Stimulated activated naive B cell treated with anti-CD40 and anti-IgM and Interleukin-4, amounts not matched to agents 10 μg/mL and 1 μg/mL and 100 μg/mL, for 72 hours (primary cell): ENCODE results near the gene TNFRSF8.
"Not testable (repeated sequence)": the region's sequence is repeated elsewhere in the genome, so short reads cannot be mapped to it uniquely, and the experiment has no call there.

Experiments
- ATAC-seq, 2 donors: fragments of 150-1000 bp; cut with Tn5 transposase; replicated peaks; 2 replicates each; pipeline ENCODE4 v1.10.0; 2021; ENCODE audit warnings: moderate library complexity in 1 of 2
- DNase-seq: peaks from one replicate; pipeline ENCODE4 v3.0.0; 2021
- H3K27ac Mint-ChIP-seq: one replicate; pipeline ENCODE4 v1.8.0; 2022; ENCODE audit warnings: mild to moderate bottlenecking, mixed read lengths
- H3K27me3 Mint-ChIP-seq, 2 donors: one replicate each; pipeline ENCODE4 v1.8.0; 2022; ENCODE audit warnings: mixed read lengths in 2 of 2
- H3K36me3 Mint-ChIP-seq, 2 donors: one replicate each; pipeline ENCODE4 v1.8.0; 2022; ENCODE audit warnings: mixed read lengths in 2 of 2, mild to moderate bottlenecking in 1 of 2
- H3K4me1 Mint-ChIP-seq, 2 donors: one replicate each; pipeline ENCODE4 v1.8.0; 2022; ENCODE audit warnings: mixed read lengths in 2 of 2, mild to moderate bottlenecking in 1 of 2
- H3K4me3 Mint-ChIP-seq, 2 donors: one replicate each; pipeline ENCODE4 v1.8.0; 2022; ENCODE audit warnings: mild to moderate bottlenecking in 2 of 2, mixed read lengths in 2 of 2, moderate library complexity in 1 of 2
- H3K9me3 Mint-ChIP-seq, 2 donors: one replicate each; pipeline ENCODE4 v1.8.0; 2022; ENCODE audit warnings: mixed read lengths in 2 of 2, mild to moderate bottlenecking in 1 of 2

Gene TNFRSF8

GRCh38 chr1:12097321-12097720, 34.2 kb downstream of the TNFRSF8 start:
- Mint-ChIP-seq H3K4me3 (no peak overlapping the region), H3K9me3 (peaks cover 5 to 10% of the 10 kb centered on the region in 2 donors), H3K36me3 (peaks cover 0 to 16% of the 10 kb centered on the region in 2 donors), H3K4me1 (peaks cover 0 to 2% of the 10 kb centered on the region in 2 donors), H3K27ac (no peak overlapping the region), H3K27me3 (no peaks in the 10 kb centered on the region)
- ATAC-seq (no peak), DNase-seq (no peak)

GRCh38 chr1:12098786-12099185, 35.7 kb downstream of the TNFRSF8 start:
- Mint-ChIP-seq H3K4me1 (peaks cover 0 to 2% of the 10 kb centered on the region in 2 donors), H3K27me3 (no peaks in the 10 kb centered on the region), H3K27ac (no peak overlapping the region), H3K36me3 (peaks cover 0 to 16% of the 10 kb centered on the region in 2 donors), H3K9me3 (peaks cover 5 to 10% of the 10 kb centered on the region in 2 donors), H3K4me3 (no peak overlapping the region)
- ATAC-seq (no peak), DNase-seq (no peak)

GRCh38 chr1:12099610-12100009, 36.5 kb downstream of the TNFRSF8 start:
- peaks cover 5 to 9% of the 10 kb centered on the region in 2 donors for H3K9me3 Mint-ChIP-seq
- H3K4me1 Mint-ChIP-seq: peaks cover 0 to 2% of the 10 kb centered on the region in 2 donors
- H3K27me3 Mint-ChIP-seq: no peaks in the 10 kb centered on the region
- DNase-seq (no peak), ATAC-seq (no peak)
- H3K4me3 Mint-ChIP-seq: no peak overlapping the region
- peaks cover 0 to 21% of the 10 kb centered on the region in 2 donors for H3K36me3 Mint-ChIP-seq
- H3K27ac Mint-ChIP-seq: no peak overlapping the region

- Mint-ChIP-seq H3K27me3 (no peaks in the 10 kb centered on the region), H3K36me3 (peaks cover 0 to 21% of the 10 kb centered on the region in 2 donors), H3K4me1 (peaks cover 0 to 2% of the 10 kb centered on the region in 2 donors), H3K27ac (no peak overlapping the region), H3K9me3 (peaks cover 5 to 9% of the 10 kb centered on the region in 2 donors), H3K4me3 (no peak overlapping the region)
- no peak for DNase-seq
- no peak for ATAC-seq
Measured at GRCh38 chr1:12100071-12100470, 37.0 kb downstream of the TNFRSF8 start.

- not testable (repeated sequence) for DNase-seq, H3K4me3 Mint-ChIP-seq, H3K27me3 Mint-ChIP-seq, H3K27ac Mint-ChIP-seq, ATAC-seq, H3K9me3 Mint-ChIP-seq, H3K4me1 Mint-ChIP-seq
- peaks cover 0 to 20% of the 10 kb centered on the region in 2 donors for H3K36me3 Mint-ChIP-seq
Measured at GRCh38 chr1:12101120-12101519, 38.0 kb downstream of the TNFRSF8 start.

- Mint-ChIP-seq H3K27me3 (peaks cover 0 to 6% of the 10 kb centered on the region in 2 donors), H3K27ac (no peak overlapping the region), H3K36me3 (peaks cover 0 to 17% of the 10 kb centered on the region in 2 donors), H3K4me1 (peaks cover 0 to 3% of the 10 kb centered on the region in 2 donors), H3K9me3 (peaks cover 0 to 3% of the 10 kb centered on the region in 2 donors), H3K4me3 (no peak overlapping the region)
- ATAC-seq (no peak), DNase-seq (no peak)
Measured at GRCh38 chr1:12102066-12102465, 39.0 kb downstream of the TNFRSF8 start.

GRCh38 chr1:12104417-12104816, 41.3 kb downstream of the TNFRSF8 start:
- no peak overlapping the region for H3K27ac Mint-ChIP-seq
- peaks cover 0 to 6% of the 10 kb centered on the region in 2 donors for H3K27me3 Mint-ChIP-seq

GRCh38 chr1:12106153-12106552, 43.0 kb downstream of the TNFRSF8 start:
- Mint-ChIP-seq H3K36me3 (peaks cover 0 to 17% of the 10 kb centered on the region in 2 donors), H3K4me3 (no peak overlapping the region), H3K27me3 (peaks cover 0 to 6% of the 10 kb centered on the region in 2 donors), H3K4me1 (peaks cover 0 to 3% of the 10 kb centered on the region in 2 donors), H3K9me3 (no peaks in the 10 kb centered on the region), H3K27ac (no peak overlapping the region)
- no peak for ATAC-seq
- no peak for DNase-seq

More at GRCh38 chr1:12104417-12104816, 41.3 kb downstream of the TNFRSF8 start:
- H3K36me3 Mint-ChIP-seq: peaks cover 0 to 11% of the 10 kb centered on the region in 2 donors
- ATAC-seq (no peak), DNase-seq (no peak)
- peaks cover 0 to 3% of the 10 kb centered on the region in 2 donors for H3K4me1 Mint-ChIP-seq
- H3K9me3 Mint-ChIP-seq: no peaks in the 10 kb centered on the region
- H3K4me3 Mint-ChIP-seq: no peak overlapping the region

GRCh38 chr1:12106861-12107260, 43.8 kb downstream of the TNFRSF8 start:
- H3K27me3 Mint-ChIP-seq, H3K4me3 Mint-ChIP-seq, H3K4me1 Mint-ChIP-seq, DNase-seq, ATAC-seq, H3K9me3 Mint-ChIP-seq: not testable (repeated sequence)
- Mint-ChIP-seq H3K27ac (peak overlapping the region; percentile 68), H3K36me3 (peaks cover 0 to 17% of the 10 kb centered on the region in 2 donors)

GRCh38 chr1:12107718-12108117, 44.6 kb downstream of the TNFRSF8 start:
- H3K9me3 Mint-ChIP-seq: no peaks in the 10 kb centered on the region
- DNase-seq: no peak
- ATAC-seq: no peak
- peaks cover 0 to 3% of the 10 kb centered on the region in 2 donors for H3K4me1 Mint-ChIP-seq
- peaks cover 0 to 6% of the 10 kb centered on the region in 2 donors for H3K27me3 Mint-ChIP-seq
- no peak overlapping the region for H3K27ac Mint-ChIP-seq
- no peak overlapping the region for H3K4me3 Mint-ChIP-seq
- peaks cover 0 to 17% of the 10 kb centered on the region in 2 donors for H3K36me3 Mint-ChIP-seq

GRCh38 chr1:12109901-12110300, 46.8 kb downstream of the TNFRSF8 start:
- H3K27me3 Mint-ChIP-seq: peaks cover 0 to 6% of the 10 kb centered on the region in 2 donors
- ATAC-seq (no peak), DNase-seq (no peak)
- H3K4me1 Mint-ChIP-seq: peaks cover 8% of the 10 kb centered on the region in 2 donors
- peaks cover 0 to 17% of the 10 kb centered on the region in 2 donors for H3K36me3 Mint-ChIP-seq
- H3K4me3 Mint-ChIP-seq: no peak overlapping the region
- H3K9me3 Mint-ChIP-seq: no peaks in the 10 kb centered on the region
- peak overlapping the region; percentile 26 for H3K27ac Mint-ChIP-seq

- no peak for DNase-seq
- H3K27ac Mint-ChIP-seq: no peak overlapping the region
- H3K27me3 Mint-ChIP-seq: no peaks in the 10 kb centered on the region
- H3K36me3 Mint-ChIP-seq: peaks cover 0 to 11% of the 10 kb centered on the region in 2 donors
- peaks cover 5 to 8% of the 10 kb centered on the region in 2 donors for H3K4me1 Mint-ChIP-seq
- ATAC-seq: no peak
- no peak overlapping the region for H3K4me3 Mint-ChIP-seq
- no peaks in the 10 kb centered on the region for H3K9me3 Mint-ChIP-seq
Measured at GRCh38 chr1:12111741-12112140, 48.6 kb downstream of the TNFRSF8 start.

GRCh38 chr1:12112711-12113161, 49.6 kb downstream of the TNFRSF8 start:
- H3K27ac Mint-ChIP-seq: no peak overlapping the region
- H3K36me3 Mint-ChIP-seq: peaks cover 0 to 11% of the 10 kb centered on the region in 2 donors

GRCh38 chr1:12113433-12114339, 50.6 kb downstream of the TNFRSF8 start:
- H3K9me3 Mint-ChIP-seq: no peaks in the 10 kb centered on the region
- peaks cover 7 to 8% of the 10 kb centered on the region in 2 donors for H3K4me1 Mint-ChIP-seq
- peak overlapping the region; percentile 62 for H3K27ac Mint-ChIP-seq
- ATAC-seq: peak; percentile 50 to 56
- no peaks in the 10 kb centered on the region for H3K27me3 Mint-ChIP-seq
- no peak for DNase-seq
- H3K36me3 Mint-ChIP-seq: peaks cover 0 to 14% of the 10 kb centered on the region in 2 donors
- no peak overlapping the region for H3K4me3 Mint-ChIP-seq

More at GRCh38 chr1:12112711-12113161, 49.6 kb downstream of the TNFRSF8 start:
- Mint-ChIP-seq H3K4me1 (peaks cover 5 to 8% of the 10 kb centered on the region in 2 donors), H3K27me3 (no peaks in the 10 kb centered on the region), H3K9me3 (no peaks in the 10 kb centered on the region), H3K4me3 (no peak overlapping the region)
- DNase-seq: no peak
- ATAC-seq: no peak

GRCh38 chr1:12114340-12114683, 51.2 kb downstream of the TNFRSF8 start:
- H3K36me3 Mint-ChIP-seq: peaks cover 0 to 18% of the 10 kb centered on the region in 2 donors
- H3K27me3 Mint-ChIP-seq: no peaks in the 10 kb centered on the region
- H3K27ac Mint-ChIP-seq: no peak overlapping the region
- no peak for ATAC-seq
- peaks cover 7 to 8% of the 10 kb centered on the region in 2 donors for H3K4me1 Mint-ChIP-seq
- H3K9me3 Mint-ChIP-seq: no peaks in the 10 kb centered on the region
- no peak for DNase-seq
- H3K4me3 Mint-ChIP-seq: no peak overlapping the region
